K562 (cell line): ENCODE measurements around the gene SEBOX. TPM values are rescaled to one million over a fixed set of nuclear protein-coding genes. Genes with fewer than 3 reads are reported as not detected.

ENCODE experiments used
- CTBP1 ChIP-seq: fragments of 450-650 bp; IDR thresholded peaks from 2 replicates; pipeline ENCODE4 v1.6.1; 2016; ENCODE audit warnings: borderline replicate concordance
- E2F5 ChIP-seq: sonication (generic); formaldehyde crosslinking; IDR thresholded peaks from 2 replicates; pipeline ENCODE4 v1.8.0; 2022; ENCODE audit warnings: mild to moderate bottlenecking, missing genetic modification reagents
- ELF2 ChIP-seq: fragments of 250-450 bp; sonication (Bioruptor Pico); IDR thresholded peaks from 2 replicates; pipeline ENCODE4 v1.5.0; 2021; ENCODE audit warnings: mild to moderate bottlenecking
- FOXP1 ChIP-seq: sonication (generic); formaldehyde crosslinking; IDR thresholded peaks from 2 replicates; pipeline ENCODE4 v1.8.0; 2022; ENCODE audit warnings: mild to moderate bottlenecking, missing genetic modification reagents
- HNRNPH1 ChIP-seq: fragments of 200-400 bp; formaldehyde crosslinking; optimal IDR thresholded peaks from 2 replicates; pipeline ENCODE3; 2017; ENCODE audit warnings: low read depth, mild to moderate bottlenecking, low read length, moderate library complexity
- IRF2 ChIP-seq: sonication (generic); formaldehyde crosslinking; IDR thresholded peaks from 2 replicates; pipeline ENCODE4 v1.8.1; 2022; ENCODE audit warnings: mild to moderate bottlenecking, missing genetic modification reagents
- MAX ChIP-seq: sonication (generic); formaldehyde crosslinking; IDR thresholded peaks from 2 replicates; pipeline ENCODE4 v1.9.0; 2022; ENCODE audit warnings: mild to moderate bottlenecking, missing genetic modification reagents
- NCOR1 ChIP-seq: fragments of 450-650 bp; IDR thresholded peaks from 2 replicates; pipeline ENCODE4 v1.6.1; 2016; ENCODE audit warnings: mild to moderate bottlenecking, moderate library complexity
- PRMT5 ChIP-seq: sonication (generic); formaldehyde crosslinking; IDR thresholded peaks from 2 replicates; pipeline ENCODE4 v1.5.0; 2020; ENCODE audit warnings: missing genetic modification reagents
- PTTG1 ChIP-seq: fragments of 450-650 bp; IDR thresholded peaks from 2 replicates; pipeline ENCODE4 v1.6.1; 2016; ENCODE audit warnings: low read depth, mild to moderate bottlenecking, missing genetic modification characterization, missing compliant biosample characterization
- RBM34 ChIP-seq: fragments of 200-400 bp; formaldehyde crosslinking; IDR thresholded peaks from 2 replicates; pipeline ENCODE4 v1.6.1; 2018; ENCODE audit warnings: low read length, borderline replicate concordance; ENCODE audit not compliant: insufficient read depth
- SREBF1 ChIP-seq: fragments of 150-350 bp; IDR thresholded peaks from 2 replicates; pipeline ENCODE4 v1.6.1; 2014; ENCODE audit warnings: antibody characterized with exemption, low read depth, low read length, borderline replicate concordance
- U2AF1 ChIP-seq: fragments of 200-400 bp; formaldehyde crosslinking; optimal IDR thresholded peaks from 2 replicates; pipeline ENCODE3; 2017; ENCODE audit warnings: mild to moderate bottlenecking, low read depth, low read length, moderate library complexity
- ZNF668 ChIP-seq: fragments of 250-450 bp; sonication (Bioruptor Pico); IDR thresholded peaks from 2 replicates; pipeline ENCODE4 v1.8.0; 2022; ENCODE audit warnings: mild to moderate bottlenecking, inconsistent platforms
- ZNF695 ChIP-seq: fragments of 450-650 bp; formaldehyde crosslinking; IDR thresholded peaks from 2 replicates; pipeline ENCODE4 v1.4.0; 2020; ENCODE audit warnings: mild to moderate bottlenecking, moderate library complexity
- ZSCAN32 ChIP-seq: fragments of 450-650 bp; formaldehyde crosslinking; IDR thresholded peaks from 2 replicates; pipeline ENCODE4 v1.4.0; 2020; ENCODE audit warnings: mild to moderate bottlenecking, moderate library complexity
- polyA plus RNA-seq, 8 experiments: library from polyadenylated mRNA; depleted of rRNA in 4 of 8; stranded (reverse) in 5 of 8; unstranded in 3 of 8; fragments of >200 nt; fragmentation: Nextera tagmentation in 2 of 8; fragmentation: Illumina TruSeq in 1 of 8; extraction: Ambion mirVana in 2 of 8; extraction: Trizol in 1 of 8; gene quantifications; 2 replicates each; pipeline versions ENCODE4 v1.2.1 to v1.2.3, GENCODE V29; 2011 to 2014; ENCODE audit warnings: inconsistent platforms in 1 of 8, missing spikeins in 1 of 8
- total RNA-seq, 7 experiments: library from RNA; depleted of rRNA in 6 of 7; stranded (reverse); fragments of >200 nt in 6 of 7; fragmentation: Illumina TruSeq in 2 of 7; extraction: Trizol in 2 of 7; gene quantifications; 2 replicates each; pipeline versions ENCODE4 v1.2.1 to v1.2.3, GENCODE V29; 2011 to 2021; ENCODE audit warnings: low replicate concordance in 1 of 7
- TF ChIP-seq, protein P1 (sequence below): sonication (generic); formaldehyde crosslinking; IDR thresholded peaks from 2 replicates; pipeline ENCODE4 v1.8.1; 2023; ENCODE audit warnings: mild to moderate bottlenecking, missing genetic modification reagents, moderate library complexity
- TF ChIP-seq, protein P2 (sequence below): fragments of 450-650 bp; IDR thresholded peaks from 2 replicates; pipeline ENCODE4 v1.7.0; 2016; ENCODE audit warnings: borderline replicate concordance
- TF ChIP-seq, protein P3 (sequence below): sonication (generic); formaldehyde crosslinking; IDR thresholded peaks from 2 replicates; pipeline ENCODE4 v1.8.0; 2022; ENCODE audit warnings: mild to moderate bottlenecking, missing genetic modification reagents
- TF ChIP-seq, protein P4 (sequence below): fragments of 250-450 bp; sonication (Bioruptor Pico); IDR thresholded peaks from 2 replicates; pipeline ENCODE4 v1.5.0; 2021
- TF ChIP-seq, protein P5 (sequence below): fragments of 450-650 bp; formaldehyde crosslinking; IDR thresholded peaks from 2 replicates; pipeline ENCODE4 v1.4.0; 2020; ENCODE audit warnings: mild to moderate bottlenecking

The SEBOX gene
- total and polyA plus RNA-seq, 9 of the 15 experiments (the other 6 are each of a cell fraction or from before 2014, with no cell fraction given) = not detected

- TF ChIP-seq, protein P1, sequence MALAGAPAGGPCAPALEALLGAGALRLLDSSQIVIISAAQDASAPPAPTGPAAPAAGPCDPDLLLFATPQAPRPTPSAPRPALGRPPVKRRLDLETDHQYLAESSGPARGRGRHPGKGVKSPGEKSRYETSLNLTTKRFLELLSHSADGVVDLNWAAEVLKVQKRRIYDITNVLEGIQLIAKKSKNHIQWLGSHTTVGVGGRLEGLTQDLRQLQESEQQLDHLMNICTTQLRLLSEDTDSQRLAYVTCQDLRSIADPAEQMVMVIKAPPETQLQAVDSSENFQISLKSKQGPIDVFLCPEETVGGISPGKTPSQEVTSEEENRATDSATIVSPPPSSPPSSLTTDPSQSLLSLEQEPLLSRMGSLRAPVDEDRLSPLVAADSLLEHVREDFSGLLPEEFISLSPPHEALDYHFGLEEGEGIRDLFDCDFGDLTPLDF = peak; percentile 53
- TF ChIP-seq IRF2 (CRISPR knock-in tag) (no peak), ZNF695 (CRISPR knock-in tag) (no peak), ZNF668 (CRISPR knock-in tag) (no peak), PRMT5 (no peak), NCOR1 (no peak), SREBF1 (no peak), E2F5 (no peak), MAX (CRISPR knock-in tag) (peak; percentile 93), FOXP1 (CRISPR knock-in tag) (no peak), ELF2 (CRISPR knock-in tag) (no peak), CTBP1 (peak; percentile 95), ZSCAN32 (CRISPR knock-in tag) (no peak), RBM34 (no peak), U2AF1 (no peak), PTTG1 (tag) (no peak), HNRNPH1 (no peak)
- TF ChIP-seq, protein P2, sequence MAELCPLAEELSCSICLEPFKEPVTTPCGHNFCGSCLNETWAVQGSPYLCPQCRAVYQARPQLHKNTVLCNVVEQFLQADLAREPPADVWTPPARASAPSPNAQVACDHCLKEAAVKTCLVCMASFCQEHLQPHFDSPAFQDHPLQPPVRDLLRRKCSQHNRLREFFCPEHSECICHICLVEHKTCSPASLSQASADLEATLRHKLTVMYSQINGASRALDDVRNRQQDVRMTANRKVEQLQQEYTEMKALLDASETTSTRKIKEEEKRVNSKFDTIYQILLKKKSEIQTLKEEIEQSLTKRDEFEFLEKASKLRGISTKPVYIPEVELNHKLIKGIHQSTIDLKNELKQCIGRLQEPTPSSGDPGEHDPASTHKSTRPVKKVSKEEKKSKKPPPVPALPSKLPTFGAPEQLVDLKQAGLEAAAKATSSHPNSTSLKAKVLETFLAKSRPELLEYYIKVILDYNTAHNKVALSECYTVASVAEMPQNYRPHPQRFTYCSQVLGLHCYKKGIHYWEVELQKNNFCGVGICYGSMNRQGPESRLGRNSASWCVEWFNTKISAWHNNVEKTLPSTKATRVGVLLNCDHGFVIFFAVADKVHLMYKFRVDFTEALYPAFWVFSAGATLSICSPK = no peak
- TF ChIP-seq, protein P3, sequence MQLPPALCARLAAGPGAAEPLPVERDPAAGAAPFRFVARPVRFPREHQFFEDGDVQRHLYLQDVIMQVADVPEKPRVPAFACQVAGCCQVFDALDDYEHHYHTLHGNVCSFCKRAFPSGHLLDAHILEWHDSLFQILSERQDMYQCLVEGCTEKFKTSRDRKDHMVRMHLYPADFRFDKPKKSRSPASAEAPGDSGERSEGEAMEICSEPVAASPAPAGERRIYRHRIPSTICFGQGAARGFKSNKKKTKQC (CRISPR knock-in tag) = peak; percentile 78; the same call in 1 of the 2 replicates
- TF ChIP-seq, protein P4, sequence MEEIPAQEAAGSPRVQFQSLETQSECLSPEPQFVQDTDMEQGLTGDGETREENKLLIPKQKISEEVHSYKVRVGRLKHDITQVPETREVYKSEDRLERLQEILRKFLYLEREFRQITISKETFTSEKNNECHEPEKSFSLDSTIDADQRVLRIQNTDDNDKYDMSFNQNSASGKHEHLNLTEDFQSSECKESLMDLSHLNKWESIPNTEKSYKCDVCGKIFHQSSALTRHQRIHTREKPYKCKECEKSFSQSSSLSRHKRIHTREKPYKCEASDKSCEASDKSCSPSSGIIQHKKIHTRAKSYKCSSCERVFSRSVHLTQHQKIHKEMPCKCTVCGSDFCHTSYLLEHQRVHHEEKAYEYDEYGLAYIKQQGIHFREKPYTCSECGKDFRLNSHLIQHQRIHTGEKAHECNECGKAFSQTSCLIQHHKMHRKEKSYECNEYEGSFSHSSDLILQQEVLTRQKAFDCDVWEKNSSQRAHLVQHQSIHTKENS = no peak
- TF ChIP-seq, protein P5, sequence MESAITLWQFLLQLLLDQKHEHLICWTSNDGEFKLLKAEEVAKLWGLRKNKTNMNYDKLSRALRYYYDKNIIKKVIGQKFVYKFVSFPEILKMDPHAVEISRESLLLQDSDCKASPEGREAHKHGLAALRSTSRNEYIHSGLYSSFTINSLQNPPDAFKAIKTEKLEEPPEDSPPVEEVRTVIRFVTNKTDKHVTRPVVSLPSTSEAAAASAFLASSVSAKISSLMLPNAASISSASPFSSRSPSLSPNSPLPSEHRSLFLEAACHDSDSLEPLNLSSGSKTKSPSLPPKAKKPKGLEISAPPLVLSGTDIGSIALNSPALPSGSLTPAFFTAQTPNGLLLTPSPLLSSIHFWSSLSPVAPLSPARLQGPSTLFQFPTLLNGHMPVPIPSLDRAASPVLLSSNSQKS (CRISPR knock-in tag) = no peak
Observed at GRCh38 chr17:28318759-28319597, 46.0 kb downstream of the SEBOX start, which contains the start of gene TMEM97 (continued).
